NCI-H2171 treated with DMSO at 0.1 percent for 48 hours (cell line): ENCODE results near the gene TGIF2.
A peak's percentile ranks its signal among the peaks of the same experiment; 100 is the strongest.
"Not testable (repeated sequence)": the region's sequence is repeated elsewhere in the genome, so short reads cannot be mapped to it uniquely, and the experiment has no call there.

Source experiments
- DNase-seq: peaks from one replicate; lab custom pipeline; 2025; lab: John Stamatoyannopoulos, UW

TGIF2 gene

GRCh38 chr20:36579996-36580545 lies 6.7 kb downstream of the TGIF2 start:
- no peak for DNase-seq

- DNase-seq: no peak
Measured at GRCh38 chr20:36582322-36582721, 8.9 kb downstream of the TGIF2 start.

- DNase-seq: no peak
Measured at GRCh38 chr20:36582821-36583220, 9.4 kb downstream of the TGIF2 start.

- no peak for DNase-seq
Measured at GRCh38 chr20:36584018-36584481, 10.7 kb downstream of the TGIF2 start.

GRCh38 chr20:36585410-36586125 lies 12.2 kb downstream of the TGIF2 start:
- peak; percentile 83 for DNase-seq

- DNase-seq: no peak
Measured at GRCh38 chr20:36587388-36588070, 14.1 kb downstream of the TGIF2 start.

GRCh38 chr20:36591281-36591680 lies 17.9 kb downstream of the TGIF2 start:
- DNase-seq: peak; percentile 21

- DNase-seq: no peak
Measured at GRCh38 chr20:36591854-36592641, 18.7 kb downstream of the TGIF2 start.

- DNase-seq: no peak
Measured at GRCh38 chr20:36593347-36593929, 20.0 kb downstream of the TGIF2 start.

- no peak for DNase-seq
Measured at GRCh38 chr20:36599912-36600345, 26.5 kb downstream of the TGIF2 start.

- DNase-seq: no peak
Measured at GRCh38 chr20:36601540-36601939, 28.1 kb downstream of the TGIF2 start.

GRCh38 chr20:36604952-36605398 lies 31.6 kb downstream of the TGIF2 start:
- no peak for DNase-seq

GRCh38 chr20:36605399-36606157 lies 32.2 kb downstream of the TGIF2 start, which contains the start of gene RAB5IF:
Gene RAB5IF (plus strand): TSS chr20:36605779. CDS start chr20:36605952, 173 bp downstream.
- DNase-seq: peak; percentile 99

GRCh38 chr20:36606158-36607066 lies 33.0 kb downstream of the TGIF2 start:
- DNase-seq: no peak

- DNase-seq: no peak
Measured at GRCh38 chr20:36607586-36608387, 34.4 kb downstream of the TGIF2 start.

- DNase-seq: not testable (repeated sequence)
Measured at GRCh38 chr20:36608388-36608728, 35.0 kb downstream of the TGIF2 start.

- DNase-seq: no peak
Measured at GRCh38 chr20:36611625-36612024, 38.2 kb downstream of the TGIF2 start.

- peak; percentile 94 for DNase-seq
Measured at GRCh38 chr20:36613974-36614373, 40.6 kb downstream of the TGIF2 start.
